Esophagus squamous epithelium (tissue), 5 donors: Measurements from ENCODE around the gene SLC10A2. TPM values are rescaled to one million over a fixed set of nuclear protein-coding genes. Genes with fewer than 3 reads are reported as not detected.
"Not testable (repeated sequence)": the region's sequence is repeated elsewhere in the genome, so short reads cannot be mapped to it uniquely, and the experiment has no call there.

ENCODE experiments used
- DNase-seq: peaks from one replicate; lab custom pipeline; 2025; lab: John Stamatoyannopoulos, UW
- H3K27ac ChIP-seq, 4 donors: fragments of 200-600 bp; sonication (generic); one replicate each; pipeline ENCODE4 v1.5.1; 2016 to 2019; ENCODE audit warnings: mild to moderate bottlenecking in 1 of 4
- H3K27me3 ChIP-seq, 4 donors: fragments of 200-600 bp; sonication (generic); 1 replicate in 3 of 4; 2 replicates in 1 of 4; pipeline versions ENCODE4 v1.5.1 to v1.6.0; 2017 to 2021; ENCODE audit warnings: antibody characterized with exemption in 1 of 4
- H3K36me3 ChIP-seq, 3 donors: fragments of 200-600 bp; sonication (generic); one replicate each; pipeline ENCODE4 v1.5.1; 2016 to 2019
- H3K4me1 ChIP-seq, 3 donors: fragments of 200-600 bp; sonication (generic); one replicate each; pipeline ENCODE4 v1.5.1; 2017 to 2019
- H3K4me3 ChIP-seq, 4 donors: fragments of 200-600 bp; sonication (generic); 1 replicate in 3 of 4; 2 replicates in 1 of 4; pipeline ENCODE4 v1.5.1; 2016 to 2019; ENCODE audit warnings: mild to moderate bottlenecking in 2 of 4, moderate library complexity in 1 of 4
- H3K9me3 ChIP-seq, 3 donors: fragments of 200-600 bp; sonication (generic); one replicate each; pipeline ENCODE4 v1.5.1; 2016 to 2019
- POLR2A ChIP-seq, 4 donors: fragments of 450-650 bp; IDR thresholded peaks; one replicate each; pipeline ENCODE4 v1.6.1; 2017; ENCODE audit warnings: antibody characterized with exemption in 4 of 4, mild to moderate bottlenecking in 4 of 4, moderate library complexity in 3 of 4
- WGBS, 2 donors: methylation state at CpG; one replicate each; pipeline ENCODE4 v1.1.5; 2018; 5-methylcytosine and 5-hydroxymethylcytosine counted together
- intact Hi-C: fragments of 100-400 bp; cut with DNase I; formaldehyde crosslinking; loops from one replicate; pipeline ENCODE4 v1.15.0; 2022
- total RNA-seq, 4 donors: library from RNA; depleted of rRNA; stranded (reverse); fragments of >200 nt; gene quantifications; one replicate each; pipeline ENCODE4 v1.1.0, GENCODE V29; 2016
- TF ChIP-seq, protein P1 (sequence below), 6 experiments: fragments of 450-650 bp in 4 of 6; fragments of 200-600 bp in 2 of 6; sonication (generic) in 2 of 6; IDR thresholded peaks; one replicate each; pipeline ENCODE4 v1.5.1; 2016 to 2019; ENCODE audit warnings: antibody characterized with exemption in 6 of 6, mild to moderate bottlenecking in 4 of 6, moderate library complexity in 4 of 6
- donor health status: DM: yes; HTN: yes; CAD: no.

Gene SLC10A2
- total RNA-seq, 4 donors from 2014 or later: not detected

DNA sequence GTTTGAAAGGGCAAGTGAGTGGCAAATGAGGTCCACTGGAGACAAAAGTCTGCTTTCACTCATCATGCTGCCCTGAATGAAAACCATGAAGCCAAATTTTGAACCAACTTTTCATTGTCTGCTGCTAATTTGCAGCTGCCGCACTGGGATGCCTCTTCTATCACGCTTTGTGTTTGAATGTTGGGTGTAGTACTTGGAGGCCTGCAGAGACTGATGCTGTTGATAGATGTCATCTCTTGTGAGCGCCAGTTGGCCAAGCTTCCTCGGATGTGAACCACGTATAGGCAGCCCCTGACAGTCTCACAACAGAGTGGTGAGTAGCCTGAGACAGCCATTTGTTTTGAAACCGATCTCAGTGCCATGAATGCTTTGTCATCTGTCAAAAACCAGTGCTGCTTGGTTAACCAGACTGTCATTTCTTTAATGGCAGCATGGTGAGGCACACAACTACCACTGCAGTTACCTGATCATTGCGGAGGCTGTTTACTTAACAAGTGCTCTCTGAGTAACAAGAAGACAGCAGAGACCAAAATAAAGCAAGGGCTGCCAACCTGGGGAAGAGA lies 31.2 kb upstream of the SLC10A2 start:
- no peak for DNase-seq
- Histone ChIP-seq H3K9me3 (peaks cover 0 to 16% (median 8%) of the 10 kb centered on the region in 3 donors), H3K36me3 (no peaks in the 10 kb centered on the region), H3K27ac (no peak overlapping the region), H3K27me3 (no peaks in the 10 kb centered on the region), H3K4me1 (no peaks in the 10 kb centered on the region), H3K4me3 (no peak overlapping the region)
- TF ChIP-seq POLR2A (IDR thresholded peaks at IDR 0.05): no peak
- TF ChIP-seq, protein P1, sequence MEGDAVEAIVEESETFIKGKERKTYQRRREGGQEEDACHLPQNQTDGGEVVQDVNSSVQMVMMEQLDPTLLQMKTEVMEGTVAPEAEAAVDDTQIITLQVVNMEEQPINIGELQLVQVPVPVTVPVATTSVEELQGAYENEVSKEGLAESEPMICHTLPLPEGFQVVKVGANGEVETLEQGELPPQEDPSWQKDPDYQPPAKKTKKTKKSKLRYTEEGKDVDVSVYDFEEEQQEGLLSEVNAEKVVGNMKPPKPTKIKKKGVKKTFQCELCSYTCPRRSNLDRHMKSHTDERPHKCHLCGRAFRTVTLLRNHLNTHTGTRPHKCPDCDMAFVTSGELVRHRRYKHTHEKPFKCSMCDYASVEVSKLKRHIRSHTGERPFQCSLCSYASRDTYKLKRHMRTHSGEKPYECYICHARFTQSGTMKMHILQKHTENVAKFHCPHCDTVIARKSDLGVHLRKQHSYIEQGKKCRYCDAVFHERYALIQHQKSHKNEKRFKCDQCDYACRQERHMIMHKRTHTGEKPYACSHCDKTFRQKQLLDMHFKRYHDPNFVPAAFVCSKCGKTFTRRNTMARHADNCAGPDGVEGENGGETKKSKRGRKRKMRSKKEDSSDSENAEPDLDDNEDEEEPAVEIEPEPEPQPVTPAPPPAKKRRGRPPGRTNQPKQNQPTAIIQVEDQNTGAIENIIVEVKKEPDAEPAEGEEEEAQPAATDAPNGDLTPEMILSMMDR (IDR thresholded peaks at IDR 0.05): no peak
- 86 to 94% methylated on average over 5 to 7 of the region's 7 CpGs for whole genome bisulfite sequencing, 2 donors
- intact Hi-C loops: no loop called here

GRCh38 chr13:103093649-103094048 lies 27.4 kb upstream of the SLC10A2 start:
- intact Hi-C loops, H3K4me1 ChIP-seq, DNase-seq, H3K36me3 ChIP-seq, H3K4me3 ChIP-seq, H3K27me3 ChIP-seq, H3K27ac ChIP-seq: not testable (repeated sequence)
- WGBS, 2 donors: 80 to 83% methylated on average over 1 of the region's 1 CpG
- H3K9me3 ChIP-seq: peaks cover 0 to 23% (median 10%) of the 10 kb centered on the region in 3 donors

- Histone ChIP-seq H3K9me3 (peaks cover 0 to 5% (median under 1%) of the 10 kb centered on the region in 3 donors), H3K4me3 (no peak overlapping the region), H3K36me3 (no peaks in the 10 kb centered on the region), H3K4me1 (no peaks in the 10 kb centered on the region), H3K27ac (no peak overlapping the region), H3K27me3 (no peaks in the 10 kb centered on the region)
- 52 to 69% methylated on average over 3 of the region's 3 CpGs for WGBS, 2 donors
- TF ChIP-seq POLR2A (IDR thresholded peaks at IDR 0.05): no peak
- TF ChIP-seq, protein P1 (IDR thresholded peaks at IDR 0.05): no peak
- intact Hi-C loops: no loop called here
- DNase-seq: no peak
These were observed 21.1 kb upstream of the SLC10A2 start for GRCh38 chr13:103087275-103087674.

DNA sequence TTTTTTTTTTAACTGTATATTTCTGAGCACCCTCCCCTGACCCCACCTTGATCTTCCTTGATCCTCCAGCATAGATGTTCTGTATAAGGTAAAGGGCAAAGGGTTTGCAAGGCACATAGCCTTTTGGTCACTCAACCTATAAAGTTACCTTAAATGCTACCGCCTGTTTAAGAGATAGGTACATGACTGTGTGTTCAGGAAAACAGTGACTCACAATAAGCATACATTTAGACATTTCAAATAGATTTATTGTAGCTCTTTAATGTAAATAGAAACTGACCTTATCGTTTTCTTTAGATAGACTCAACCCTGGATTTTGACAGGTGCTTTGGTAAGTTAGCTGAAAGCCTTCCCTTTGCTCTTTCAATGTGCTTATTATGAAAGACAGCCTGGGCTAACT lies 15.2 kb upstream of the SLC10A2 start:
- H3K4me3 ChIP-seq: no peak overlapping the region
- H3K9me3 ChIP-seq: no peaks in the 10 kb centered on the region
- TF ChIP-seq, protein P1 (IDR thresholded peaks at IDR 0.05): no peak
- TF ChIP-seq POLR2A (IDR thresholded peaks at IDR 0.05): no peak
- H3K36me3 ChIP-seq: no peaks in the 10 kb centered on the region
- WGBS, 2 donors: 51 to 57% methylated on average over 2 of the region's 2 CpGs
- no peaks in the 10 kb centered on the region for H3K4me1 ChIP-seq
- H3K27ac ChIP-seq: no peak overlapping the region
- intact Hi-C loops: no loop called here
- H3K27me3 ChIP-seq: no peaks in the 10 kb centered on the region
- no peak for DNase-seq

GRCh38 chr13:103078158-103078557 lies 11.9 kb upstream of the SLC10A2 start:
- Histone ChIP-seq H3K27me3 (no peaks in the 10 kb centered on the region), H3K36me3 (no peaks in the 10 kb centered on the region), H3K4me3 (no peak overlapping the region), H3K4me1 (no peaks in the 10 kb centered on the region), H3K9me3 (no peaks in the 10 kb centered on the region), H3K27ac (no peak overlapping the region)
- 64 to 70% methylated on average over 5 of the region's 5 CpGs for WGBS, 2 donors
- intact Hi-C loops: no loop called here
- TF ChIP-seq, protein P1 (IDR thresholded peaks at IDR 0.05): no peak
- TF ChIP-seq POLR2A (IDR thresholded peaks at IDR 0.05): no peak
- DNase-seq: no peak

DNA sequence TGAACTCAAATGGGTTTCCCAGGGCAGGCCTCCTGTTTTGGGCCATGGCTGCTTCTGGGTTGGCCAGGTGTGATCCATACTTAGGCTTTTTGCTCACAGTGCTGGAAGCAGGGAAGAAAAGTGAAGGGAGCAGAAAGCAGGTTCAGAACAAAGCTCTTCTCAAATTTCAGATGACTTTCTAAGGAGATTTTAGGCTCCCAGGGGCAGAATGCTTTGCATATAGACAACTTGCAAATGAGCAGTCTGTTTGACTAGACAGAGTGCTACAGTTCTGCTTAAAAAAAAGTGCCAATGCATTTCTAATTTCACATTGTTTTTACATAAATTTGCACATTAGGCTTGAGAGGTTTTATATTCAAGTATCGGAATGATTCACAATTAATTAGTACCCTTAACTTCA lies 2.6 kb upstream of the SLC10A2 start:
- WGBS, 2 donors: 94 to 96% methylated on average over 1 of the region's 1 CpG

More for the DNA sequence above, 2.6 kb upstream of the SLC10A2 start:
- Histone ChIP-seq H3K27me3 (no peaks in the 10 kb centered on the region), H3K36me3 (no peaks in the 10 kb centered on the region), H3K27ac (no peak overlapping the region), H3K4me1 (peaks cover 0 to 4% (median 0%) of the 10 kb centered on the region in 3 donors), H3K4me3 (no peak overlapping the region), H3K9me3 (no peaks in the 10 kb centered on the region)
- DNase-seq: no peak
- intact Hi-C loops: no loop called here
- TF ChIP-seq, protein P1 (IDR thresholded peaks at IDR 0.05): no peak
- TF ChIP-seq POLR2A (IDR thresholded peaks at IDR 0.05): no peak
